COR-L47 (cell line): ENCODE measurements around the gene MRPS18A.

Experiments
- DNase-seq: peaks from one replicate; lab custom pipeline; 2025; lab: John Stamatoyannopoulos, UW

The MRPS18A gene

DNA sequence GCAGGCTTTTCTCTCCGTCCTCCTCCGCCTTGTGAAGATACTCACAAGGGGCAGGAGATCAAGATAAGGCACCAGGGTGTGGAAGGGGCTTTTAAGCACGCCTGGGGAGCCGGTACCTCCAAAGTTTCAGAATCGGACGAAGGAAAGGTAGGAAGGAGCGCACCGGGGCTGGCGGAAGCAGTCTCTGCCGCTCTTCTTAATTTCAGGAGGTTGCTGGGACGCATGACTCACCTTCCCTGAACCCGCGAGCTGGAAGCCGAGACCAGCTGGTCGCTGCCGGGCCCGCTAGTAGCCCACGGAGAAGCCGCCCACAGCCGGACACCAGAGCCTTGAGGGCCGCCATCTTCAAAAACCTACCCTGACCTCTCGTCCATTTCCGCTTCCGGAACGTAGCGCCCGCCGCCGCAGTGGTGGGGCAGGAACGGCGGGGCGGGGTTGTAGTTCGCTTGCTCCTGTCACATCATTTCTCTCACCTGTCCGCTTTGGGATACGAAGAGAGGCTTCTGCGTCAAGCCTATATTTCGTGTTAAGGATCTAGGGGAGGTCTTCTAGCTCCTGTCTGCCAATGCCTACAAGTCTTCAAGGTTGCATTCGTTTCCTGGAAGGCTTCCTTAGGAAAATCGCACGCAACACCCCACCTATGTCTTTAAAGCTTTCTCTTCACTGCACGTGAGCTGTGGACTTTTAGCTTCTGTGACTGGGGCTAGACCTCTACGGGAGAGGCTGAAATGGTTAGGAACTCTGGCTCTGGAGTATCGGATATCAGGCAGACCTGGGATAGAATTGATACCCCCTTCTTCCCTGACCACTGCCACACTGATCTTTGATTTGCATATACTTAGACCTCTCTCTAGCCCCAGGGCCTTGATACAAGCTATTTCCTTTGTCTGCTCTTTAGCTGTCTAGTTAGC, at the start of gene MRPS18A:
Gene MRPS18A, minus strand, starts transcription at position 355 of the 911 bp plus-strand sequence. Its CDS starts 12 bp downstream, at position 343.
- peak; percentile 64 for DNase-seq

DNA sequence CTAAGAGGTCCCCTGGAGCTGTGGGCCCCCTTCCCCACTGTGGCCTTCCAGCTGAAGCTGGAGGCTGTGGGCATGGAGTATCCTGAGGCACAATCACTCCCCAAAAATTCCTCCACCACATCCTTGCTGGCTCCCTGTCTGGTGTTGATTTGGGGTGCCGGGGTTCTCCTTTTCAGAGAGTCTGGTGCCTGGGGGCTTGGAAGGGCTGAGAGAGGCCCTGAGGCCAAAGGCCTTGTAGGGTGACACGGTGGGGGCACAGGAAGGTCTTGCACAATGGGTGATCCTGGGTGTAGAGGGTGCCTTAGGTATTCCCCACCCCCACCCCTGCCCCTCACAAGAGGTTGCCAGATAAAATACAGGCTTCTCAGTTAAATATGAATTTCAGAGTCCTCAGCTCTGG, 49.3 kb upstream of the MRPS18A start:
- no peak for DNase-seq

DNA sequence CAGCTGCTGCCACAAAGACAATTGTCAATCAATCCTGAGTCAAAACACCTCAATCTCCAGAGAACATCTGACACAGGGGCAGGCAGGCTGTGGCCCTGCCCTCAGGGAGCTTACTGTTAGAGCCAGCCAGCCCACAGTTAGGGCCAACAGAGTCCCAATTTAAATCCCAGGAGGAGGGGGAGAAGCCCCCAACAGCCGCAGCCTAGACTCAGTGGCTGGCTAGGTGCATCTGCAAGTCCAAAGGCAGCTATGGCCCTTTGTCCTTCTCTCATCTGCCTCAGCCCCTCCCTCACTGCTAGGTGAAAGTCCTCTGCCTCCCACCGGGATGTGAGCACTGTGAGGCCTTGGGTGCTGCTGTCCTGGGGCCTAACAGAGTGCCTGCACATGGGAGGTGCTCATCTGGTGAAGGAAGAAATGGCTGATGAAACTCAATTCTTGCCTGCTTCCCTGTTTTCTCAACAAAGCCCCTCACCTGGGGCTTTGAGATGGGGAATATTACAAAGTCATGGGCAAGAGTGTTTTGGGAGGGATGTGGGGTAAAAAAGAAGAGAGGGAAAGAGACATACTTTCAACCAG, 48.7 kb upstream of the MRPS18A start:
- DNase-seq = no peak

DNA sequence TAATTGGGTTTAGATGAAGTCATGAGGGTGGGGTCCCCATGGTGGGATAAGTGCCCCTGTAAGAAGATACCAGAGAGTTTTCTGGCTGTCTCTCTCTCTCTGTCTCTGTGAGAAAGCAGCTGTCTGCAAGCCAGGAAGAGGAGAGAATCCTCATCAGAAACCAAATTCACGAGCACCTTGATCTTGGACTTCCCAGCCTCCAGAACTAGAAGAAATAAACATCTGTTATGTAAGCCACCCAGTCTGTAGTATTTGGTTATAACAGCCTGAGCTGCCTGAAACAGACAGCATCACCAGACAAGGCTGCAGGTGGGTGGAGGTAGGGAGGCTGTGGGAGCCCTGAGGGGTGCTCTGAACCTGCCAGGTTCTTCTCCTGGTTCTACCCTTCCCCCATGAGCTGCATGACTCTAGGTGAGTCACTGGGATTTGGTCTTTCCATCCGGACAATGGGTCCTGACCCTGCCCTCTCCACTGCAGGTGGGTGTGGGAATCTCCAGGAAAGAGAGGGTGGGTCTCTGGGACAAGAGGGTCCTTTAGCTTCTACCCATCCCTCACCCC, 48.1 kb upstream of the MRPS18A start:
- DNase-seq = no peak

DNA sequence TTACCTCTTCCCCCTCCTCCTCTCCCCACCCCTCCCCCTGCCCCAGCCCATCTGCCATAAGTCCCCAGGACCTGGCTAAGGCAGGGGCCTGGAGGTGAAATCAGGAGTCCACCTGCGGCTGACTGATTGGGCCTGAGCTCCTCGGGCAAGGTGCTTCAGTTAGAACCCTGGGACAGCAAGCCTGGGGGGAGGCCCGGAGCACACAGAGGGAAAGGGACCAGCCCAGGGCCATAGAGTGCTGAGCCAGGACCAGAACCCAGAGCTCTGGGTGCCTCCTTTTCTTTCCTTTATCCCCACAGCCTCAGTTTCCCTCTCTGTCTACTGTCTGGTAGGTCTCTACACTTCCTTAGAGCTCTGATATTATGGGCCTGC, 46.7 kb upstream of the MRPS18A start:
- DNase-seq = no peak

DNA sequence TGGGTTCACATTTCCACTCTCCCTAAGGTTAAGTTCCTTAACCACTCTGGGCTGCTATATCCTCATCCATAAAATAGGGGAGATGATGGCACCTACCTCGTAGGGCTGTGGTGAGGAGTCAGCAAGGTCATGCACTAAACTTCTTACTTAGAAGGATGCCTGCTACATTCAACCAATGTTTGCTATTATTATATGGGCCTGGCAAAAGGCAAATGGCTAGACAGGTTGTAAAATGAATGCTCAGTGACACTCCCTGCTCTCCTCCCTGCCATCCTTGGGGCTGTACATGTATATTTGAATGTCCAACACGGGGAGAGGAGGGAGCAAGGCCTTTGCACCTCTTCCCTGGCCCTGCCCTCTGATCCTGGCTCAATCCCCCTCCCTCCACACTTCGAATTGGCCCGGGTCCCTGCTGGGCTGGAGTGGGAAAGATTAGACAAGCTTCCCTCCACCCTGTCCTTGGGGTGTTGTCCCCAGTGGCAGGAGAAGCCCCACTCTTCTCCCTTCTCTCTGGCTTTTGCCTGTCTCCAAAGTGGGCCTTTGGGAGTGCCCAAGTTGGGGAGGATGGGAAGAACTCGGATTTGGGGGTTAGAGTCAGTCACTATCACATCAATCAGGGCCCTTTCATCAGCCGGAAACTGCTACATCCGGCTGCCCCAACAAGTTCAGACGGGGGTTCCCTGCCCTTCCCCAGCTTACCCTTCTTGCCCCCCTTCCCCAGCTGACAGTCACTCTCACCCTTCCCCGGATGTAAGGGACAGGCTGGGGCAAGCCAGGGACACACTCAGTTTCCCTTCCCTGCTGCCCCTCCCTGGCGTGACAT, 46.1 kb upstream of the MRPS18A start:
- no peak for DNase-seq

DNA sequence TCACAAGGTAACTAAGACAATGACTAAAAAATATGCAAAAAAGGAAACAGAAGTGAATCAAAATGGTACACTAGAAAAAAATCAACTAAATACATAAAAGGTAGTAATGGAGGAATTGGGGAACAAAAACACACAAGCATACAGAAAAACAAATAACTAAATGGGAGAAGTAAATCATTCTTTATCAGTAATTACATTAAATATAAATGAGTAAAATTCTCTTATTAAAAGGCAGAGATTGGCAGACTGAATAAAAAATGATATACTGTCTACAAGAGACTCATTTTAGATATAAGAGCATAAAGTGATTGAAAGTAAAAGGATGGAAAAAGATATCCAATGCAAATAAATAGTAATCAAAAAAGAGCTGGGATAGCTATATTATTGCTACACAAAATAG, 43.0 kb upstream of the MRPS18A start:
- no peak for DNase-seq

DNA sequence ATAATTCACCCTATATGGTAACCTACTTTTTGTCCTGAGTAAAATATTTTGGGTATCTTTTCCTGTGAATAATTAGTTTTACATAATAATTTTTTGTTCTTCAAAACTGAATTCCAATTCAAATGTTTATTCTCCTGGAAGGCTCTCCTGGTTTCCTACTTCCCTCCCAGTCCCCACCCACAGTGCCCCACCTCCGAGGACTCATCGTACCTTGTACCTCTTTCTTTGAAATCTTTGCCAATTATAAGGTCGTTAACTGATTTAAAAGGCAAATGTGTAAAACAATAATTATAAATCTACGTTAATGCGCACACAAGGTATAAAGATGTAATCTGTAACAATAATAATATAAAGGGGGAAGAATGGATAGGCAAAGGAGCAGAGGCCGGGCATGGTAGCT, 41.9 kb upstream of the MRPS18A start:
- DNase-seq = no peak

DNA sequence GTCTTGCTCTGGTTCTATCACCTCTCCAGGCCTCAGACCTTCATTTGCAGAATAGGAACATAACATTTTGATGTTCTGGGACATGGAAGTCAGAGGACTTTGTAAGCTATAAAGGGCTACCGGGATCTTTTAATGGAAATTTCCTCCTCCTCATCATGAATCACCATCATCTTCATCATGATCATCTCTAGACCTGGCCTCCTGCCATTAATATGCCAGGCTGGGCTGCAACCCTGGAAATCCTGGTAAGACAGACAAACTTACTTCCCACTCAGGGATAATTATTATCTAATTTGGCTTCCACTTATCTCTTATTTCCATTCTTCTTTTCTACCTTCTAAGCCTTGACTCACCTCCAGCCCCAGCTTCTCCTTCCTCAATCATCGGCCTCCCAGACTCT, 41.0 kb upstream of the MRPS18A start:
- no peak for DNase-seq

DNA sequence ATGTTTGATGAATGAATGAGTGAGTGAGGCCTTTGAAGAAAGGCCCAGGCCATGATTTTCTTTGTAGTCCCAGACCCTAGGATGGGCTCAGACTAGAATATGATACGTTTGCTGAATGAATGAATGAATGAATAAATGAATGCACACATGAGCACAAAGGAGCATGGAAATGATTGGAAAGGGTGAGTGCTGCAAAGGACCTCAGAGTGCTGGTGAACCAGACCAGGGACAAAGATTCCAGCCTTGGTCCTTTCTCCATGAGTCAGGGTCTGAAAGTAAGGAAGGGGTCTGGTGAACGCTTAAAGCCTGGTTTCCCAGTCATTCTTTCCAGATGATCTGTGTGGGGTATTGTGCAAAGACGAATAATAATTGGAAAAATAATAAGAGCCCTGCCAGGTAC, 40.0 kb upstream of the MRPS18A start:
- no peak for DNase-seq

DNA sequence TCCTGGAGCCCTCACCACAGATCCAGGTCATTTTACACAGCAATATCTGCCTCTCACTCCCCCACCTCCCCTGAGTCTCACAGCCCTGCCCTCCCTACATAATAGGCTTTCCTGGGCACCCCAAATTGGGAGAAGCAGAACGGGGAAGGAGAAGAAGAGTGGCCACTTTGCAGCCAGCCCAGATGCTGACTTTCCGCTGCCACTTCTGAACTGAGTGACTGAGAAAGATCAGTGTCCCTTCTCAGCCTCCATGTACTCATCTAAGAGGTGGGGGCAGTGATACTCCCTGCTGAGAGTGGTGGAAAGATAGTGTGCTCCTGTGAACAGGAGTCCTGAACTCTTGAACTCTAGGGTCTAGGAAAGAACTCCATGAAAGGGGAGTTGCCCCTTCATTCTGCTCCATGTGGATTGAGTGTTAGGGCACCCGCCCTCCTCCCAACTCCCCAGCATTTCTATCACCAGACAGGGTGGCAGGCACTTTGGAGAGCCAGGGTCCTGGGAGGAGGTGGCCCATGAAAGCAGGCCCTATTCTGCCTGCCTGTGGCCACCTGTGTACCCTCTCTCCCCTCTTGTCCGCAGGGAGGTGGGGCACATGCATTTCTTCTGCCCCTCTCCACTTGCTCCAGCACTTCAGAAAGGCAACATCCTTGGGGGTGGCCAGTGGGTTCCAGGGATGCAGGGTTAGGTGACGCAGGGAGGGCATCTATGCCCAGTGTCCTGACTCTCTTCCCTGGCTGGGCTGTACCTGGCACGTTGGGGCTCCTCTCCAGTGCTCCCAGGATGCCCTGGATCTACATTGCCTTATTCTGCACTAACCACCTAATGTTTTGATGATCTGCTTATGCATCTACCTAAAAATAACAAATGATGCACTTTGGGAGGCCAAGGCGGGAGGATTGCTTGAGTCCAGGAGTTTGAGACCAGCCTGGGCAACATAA, 38.3 kb upstream of the MRPS18A start:
- no peak for DNase-seq

DNA sequence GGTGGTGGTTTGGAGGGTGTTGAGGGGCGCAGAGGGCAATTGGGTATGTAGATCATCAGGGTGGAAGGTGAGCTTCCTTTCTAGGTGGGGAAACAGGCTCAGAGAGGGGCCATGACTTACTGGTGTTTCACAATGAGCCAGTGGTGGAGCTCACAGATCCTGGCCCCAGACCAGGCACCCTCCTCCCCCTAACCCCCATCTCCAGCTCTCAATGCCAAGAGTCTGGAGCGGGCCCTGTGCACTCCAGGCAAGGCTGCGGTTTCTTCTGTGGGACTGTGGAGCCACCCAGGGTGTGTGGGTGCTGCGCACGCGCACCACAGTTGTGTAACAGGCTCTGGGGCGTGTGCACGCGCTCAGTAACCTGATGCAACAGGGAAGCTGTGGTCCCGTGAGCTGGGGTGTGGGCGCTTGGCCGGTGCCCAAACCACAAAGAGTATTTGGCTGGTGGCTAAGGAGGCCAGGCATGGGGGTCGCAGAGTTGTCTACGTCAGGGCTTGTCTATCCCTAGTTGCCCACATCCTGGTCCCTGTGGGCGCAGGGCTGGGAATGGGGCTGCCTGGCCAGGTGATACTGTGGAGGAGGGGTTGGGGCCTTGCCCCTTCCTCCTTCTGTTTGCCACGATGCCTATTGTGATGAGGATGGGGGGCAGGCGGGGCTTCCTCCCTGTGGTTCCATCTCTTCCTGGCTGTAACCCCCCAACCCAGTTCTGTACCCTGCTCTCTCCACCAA, 37.5 kb upstream of the MRPS18A start:
- no peak for DNase-seq

DNA sequence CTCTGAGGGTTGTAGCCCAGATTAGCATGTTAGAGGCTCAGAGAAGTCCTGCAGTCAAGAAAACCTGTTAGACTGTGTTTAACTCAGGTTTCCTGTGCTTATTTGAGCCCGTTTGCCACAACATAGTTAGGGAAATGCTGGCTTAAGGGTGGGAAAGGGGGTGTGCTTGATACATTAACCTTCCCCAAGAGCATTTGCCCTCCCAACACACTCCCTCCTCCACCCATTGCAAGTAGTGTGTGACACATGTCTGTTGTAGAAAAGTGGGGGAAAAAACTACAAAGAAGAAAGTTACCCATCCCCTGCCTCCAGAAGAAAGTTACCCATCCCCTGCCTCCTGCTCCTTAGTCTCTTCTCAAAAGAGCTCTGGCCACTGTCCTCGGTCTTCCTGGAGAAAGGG, 36.8 kb upstream of the MRPS18A start:
- DNase-seq = no peak

DNA sequence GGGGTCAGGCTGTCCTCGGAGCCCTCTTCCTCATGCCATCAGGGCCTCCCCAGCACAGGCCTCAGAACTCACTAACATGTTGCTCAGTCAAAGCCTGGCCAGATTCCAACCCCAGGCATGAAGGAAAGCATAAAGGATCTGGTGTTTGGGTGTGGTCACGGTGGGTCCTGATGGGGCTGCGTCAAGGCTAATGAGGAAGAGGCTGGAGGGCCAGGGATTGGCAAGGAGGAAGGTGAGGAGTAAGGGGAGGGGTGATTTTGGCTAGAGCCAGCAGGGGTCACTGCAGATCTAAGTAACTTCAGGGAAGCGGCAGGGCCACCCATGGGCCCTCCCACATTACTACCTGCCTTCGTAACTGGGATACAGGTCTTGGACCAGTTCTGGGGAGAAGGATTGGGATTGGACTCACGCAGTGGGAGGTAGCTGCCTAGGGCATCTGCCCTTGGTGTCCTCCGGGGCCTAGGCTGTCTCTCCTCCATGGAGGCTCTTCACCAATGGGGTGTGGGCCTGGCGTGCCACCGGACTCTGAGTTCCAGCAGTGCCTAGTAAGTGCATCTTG, 36.2 kb upstream of the MRPS18A start:
- peak; percentile 31 for DNase-seq

DNA sequence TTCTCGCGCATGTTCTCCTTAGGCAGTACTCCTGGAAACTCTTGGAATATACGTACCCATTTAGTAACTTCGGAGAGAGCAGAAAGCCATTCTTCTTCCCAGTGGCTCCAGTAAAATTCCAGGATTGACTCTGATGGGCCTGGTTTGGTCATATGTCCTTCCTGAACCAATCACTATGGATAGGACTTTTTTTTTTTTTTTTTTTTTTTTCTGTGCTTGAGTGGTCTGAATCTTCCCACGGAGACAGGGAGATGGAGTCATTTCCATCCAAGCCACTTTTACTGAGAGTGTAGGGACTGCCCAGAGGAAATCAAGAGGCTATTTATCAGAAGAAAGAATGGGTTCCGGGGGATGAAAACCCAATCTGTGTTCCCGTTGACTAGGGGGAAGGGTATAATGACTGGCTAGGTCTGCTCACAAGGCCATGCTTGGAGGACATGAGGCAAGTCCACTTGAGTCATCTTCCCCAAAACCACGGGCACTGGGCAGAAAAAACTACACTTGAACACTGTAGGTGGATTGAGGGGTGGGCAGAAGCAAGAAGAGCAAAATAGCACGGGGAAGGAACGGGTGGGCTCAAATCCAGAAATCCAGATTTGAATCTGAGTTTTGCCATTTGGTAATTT, 35.4 kb upstream of the MRPS18A start:
- no peak for DNase-seq

DNA sequence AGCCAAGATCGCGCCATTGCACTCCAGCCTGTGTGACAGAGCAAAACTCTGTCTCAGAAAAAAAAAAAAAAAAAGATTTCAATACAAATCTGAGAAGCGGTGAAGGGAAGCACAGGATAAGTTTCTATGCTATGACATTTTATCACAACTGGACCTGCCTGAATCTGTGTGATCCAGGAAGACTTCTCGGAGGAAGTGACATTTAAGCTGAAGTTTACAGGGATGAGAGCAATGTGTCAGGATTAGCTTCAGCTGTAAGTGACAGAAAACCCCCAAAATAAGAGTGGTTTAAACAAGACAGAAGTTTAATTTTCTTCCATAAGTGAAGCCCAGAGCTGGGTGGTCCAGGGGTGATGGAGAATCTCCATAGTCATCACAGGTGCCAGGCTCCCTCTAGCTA, 33.4 kb upstream of the MRPS18A start:
- no peak for DNase-seq

DNA sequence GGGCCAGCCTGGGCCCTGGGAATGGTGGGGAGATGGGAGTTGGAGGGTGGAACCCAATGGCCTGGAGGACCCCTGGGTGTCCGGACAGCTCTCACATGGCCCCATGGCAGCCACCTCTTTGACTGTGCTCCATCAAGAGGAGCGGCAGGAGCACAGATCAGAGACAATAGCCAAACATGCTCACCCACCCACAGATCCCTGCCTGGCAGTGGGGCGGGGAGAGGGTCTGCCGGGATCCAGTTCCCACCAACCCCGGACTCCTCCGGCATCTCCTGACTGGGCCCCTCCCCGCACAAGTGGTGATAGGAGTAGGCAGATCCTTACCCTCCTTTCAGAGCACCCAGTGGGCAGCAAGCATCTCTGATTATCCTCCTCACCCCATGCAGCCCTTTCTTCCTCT, 31.9 kb upstream of the MRPS18A start:
- no peak for DNase-seq

DNA sequence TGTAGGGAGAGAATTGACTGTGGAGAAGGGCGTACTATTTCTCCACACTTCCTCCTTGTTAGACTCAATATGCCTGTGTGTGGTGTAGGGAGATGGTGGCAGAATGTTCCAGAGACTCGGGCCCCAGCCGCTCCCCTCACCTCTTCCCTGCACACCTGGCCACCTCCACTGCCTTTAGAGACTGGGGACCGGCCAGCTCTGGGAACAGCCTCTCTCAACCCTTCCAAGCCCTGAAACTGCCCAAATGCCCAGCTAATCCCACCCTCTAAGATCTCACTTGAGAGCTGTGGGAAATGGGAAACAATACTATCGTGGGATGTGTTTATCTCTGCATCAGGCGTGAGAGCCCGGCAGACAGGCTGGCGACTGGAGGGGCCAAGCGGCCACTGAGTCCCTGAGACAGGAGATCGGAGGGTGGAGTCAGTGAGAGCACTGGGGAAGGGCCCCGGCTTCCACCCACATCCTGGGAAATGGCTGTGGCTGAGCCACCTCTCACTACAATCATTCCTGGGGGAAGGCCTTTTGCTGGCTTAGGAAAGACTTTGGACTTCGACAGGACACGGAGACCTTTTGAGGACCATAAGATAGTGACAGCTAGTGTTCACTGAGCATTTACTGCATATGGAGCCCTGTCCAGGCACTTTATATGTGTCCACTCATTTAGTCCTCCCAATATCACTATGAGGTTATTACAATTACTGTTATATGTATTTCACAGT, 31.0 kb upstream of the MRPS18A start:
- DNase-seq = no peak

DNA sequence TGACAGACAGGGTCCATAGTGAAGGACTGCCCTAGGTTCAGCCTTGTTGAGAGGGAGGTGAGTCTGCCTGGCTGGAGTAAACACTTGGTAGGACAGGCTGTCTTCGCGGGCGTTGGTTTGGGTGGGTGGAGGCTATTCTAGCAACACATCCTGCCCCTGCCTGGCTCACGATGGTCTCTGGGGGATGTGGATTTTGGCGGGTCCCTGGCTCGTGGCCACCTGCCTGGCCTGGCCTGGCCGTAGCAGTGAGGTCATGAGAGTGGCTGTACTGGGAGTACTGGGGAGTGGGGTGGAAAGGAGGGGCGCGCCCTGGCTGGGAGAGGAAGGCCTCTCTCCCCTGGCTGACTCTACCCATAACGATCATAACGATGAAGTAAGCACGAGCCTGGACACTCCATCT, 30.2 kb upstream of the MRPS18A start:
- no peak for DNase-seq
